Measurements from ENCODE around the gene CPEB4.
A peak's percentile ranks its signal among the peaks of the same experiment; 100 is the strongest.

The CPEB4 gene

DNA sequence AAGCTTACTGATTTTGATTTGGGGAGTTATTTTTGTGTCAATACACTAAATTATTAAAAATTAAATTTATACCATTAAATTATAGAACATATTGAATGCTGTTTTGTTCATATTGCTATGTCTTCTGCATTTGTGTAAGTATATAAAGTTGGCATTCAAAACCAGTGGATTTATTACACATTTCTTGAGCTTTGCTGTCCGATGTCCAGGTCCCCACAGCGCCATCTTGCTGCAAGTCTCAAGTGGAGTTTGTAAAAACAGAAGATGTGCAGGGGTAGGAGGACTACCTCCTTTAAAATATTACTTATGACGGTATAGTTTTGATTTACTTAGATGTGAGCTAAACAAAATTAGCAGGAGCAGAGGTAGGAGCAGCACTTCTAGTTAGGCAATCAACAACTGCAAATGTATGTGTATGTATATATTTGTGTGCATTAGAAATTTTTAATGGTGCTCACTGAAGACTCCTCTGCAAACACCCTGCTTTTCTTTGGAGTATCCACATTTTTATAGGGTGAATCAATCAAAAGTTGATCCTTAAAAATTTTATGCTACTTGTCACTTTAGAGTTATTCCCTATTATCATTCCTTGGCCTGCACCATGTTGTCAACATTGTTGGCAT is 37.4 kb downstream of the CPEB4 start:
- no peak overlapping the region for H3K27ac ChIP-seq (ENCODE audit: low read length, poor library complexity, severe bottlenecking)
- H2AFZ ChIP-seq (ENCODE audit: low read depth, low read length) = no peak overlapping the region
- H3K27me3 ChIP-seq (ENCODE audit: control insufficient read depth in 1 of 2, insufficient read depth in 1 of 2, low read length in 2 of 2) = no peaks in the 10 kb centered on the region
- H2BK15ac ChIP-seq (ENCODE audit: low read depth, poor library complexity, severe bottlenecking) = no peak overlapping the region
- no peak overlapping the region for H2BK12ac ChIP-seq (ENCODE audit: low read length in 2 of 2)
- peak; percentile 34 for DNase-seq
- H3K4me2 ChIP-seq (ENCODE audit: low read length, poor library complexity, severe bottlenecking) = no peak overlapping the region
- no peak overlapping the region for H3K4ac ChIP-seq (ENCODE audit: low read depth in 1 of 2, low read length in 2 of 2)
- H3K36me3 ChIP-seq (ENCODE audit: control insufficient read depth in 1 of 2, insufficient read depth in 2 of 2, low read depth in 1 of 2, low read length in 2 of 2) = peaks cover 7 to 21% of the 10 kb centered on the region in 2 experiments
- H4K91ac ChIP-seq (ENCODE audit: low read length) = no peak overlapping the region
- H3K23ac ChIP-seq (ENCODE audit: low read length in 2 of 2) = no peak overlapping the region
- no peaks in the 10 kb centered on the region for H3K9me3 ChIP-seq (ENCODE audit: control insufficient read depth, low read length)
- no peak overlapping the region for H2AK5ac ChIP-seq (ENCODE audit: low read length, severe bottlenecking)
- no peak overlapping the region for H3K9ac ChIP-seq (ENCODE audit: low read length)
- WGBS = 64% methylated on average over 3 of the region's 3 CpGs
- no peak overlapping the region for H3K4me3 ChIP-seq (ENCODE audit: insufficient read depth in 1 of 2, low read depth in 1 of 2, low read length in 2 of 2)
- H2BK120ac ChIP-seq (ENCODE audit: low read depth, low read length) = no peak overlapping the region
- H2BK5ac ChIP-seq (ENCODE audit: low read depth, low read length, poor library complexity, severe bottlenecking) = no peak overlapping the region
- H3K14ac ChIP-seq (ENCODE audit: low read length in 2 of 2) = no peak overlapping the region
- H4K8ac ChIP-seq (ENCODE audit: low read length) = no peak overlapping the region
- H3K79me1 ChIP-seq (replicated peaks; ENCODE audit: low read length, poor library complexity, severe bottlenecking) = peaks cover 24% of the 10 kb centered on the region
- H3K18ac ChIP-seq (ENCODE audit: low read depth in 1 of 2, low read length in 2 of 2) = no peak overlapping the region
- H3K4me1 ChIP-seq (ENCODE audit: control insufficient read depth, insufficient read depth, low read depth, low read length) = peaks cover 6% of the 10 kb centered on the region

DNA sequence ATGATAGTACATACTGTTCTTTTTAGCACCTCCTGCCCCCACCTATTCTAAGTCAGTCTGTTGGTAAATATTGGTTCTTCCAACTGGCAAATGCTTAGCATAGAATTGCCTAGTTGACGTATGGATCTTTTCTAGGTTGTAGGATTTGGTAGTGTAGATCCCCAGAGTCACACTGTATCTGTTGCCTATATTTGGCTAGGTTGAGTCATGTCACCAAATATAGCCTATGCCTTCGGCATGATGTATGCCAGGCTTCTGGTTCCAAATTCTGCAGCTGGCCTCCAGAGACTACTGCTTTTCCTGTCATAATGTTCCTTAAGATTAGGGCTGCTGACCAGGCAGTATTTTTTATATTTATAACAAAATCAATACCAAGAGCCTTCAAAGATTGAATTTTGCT is 38.2 kb downstream of the CPEB4 start:
- Histone ChIP-seq H4K8ac (ENCODE audit: low read length) (no peak overlapping the region), H3K27me3 (ENCODE audit: control insufficient read depth in 1 of 2, insufficient read depth in 1 of 2, low read length in 2 of 2) (no peaks in the 10 kb centered on the region), H3K79me1 (replicated peaks; ENCODE audit: low read length, poor library complexity, severe bottlenecking) (peaks cover 26% of the 10 kb centered on the region), H3K14ac (ENCODE audit: low read length in 2 of 2) (no peak overlapping the region), H4K91ac (ENCODE audit: low read length) (no peak overlapping the region), H2BK120ac (ENCODE audit: low read depth, low read length) (no peak overlapping the region), H3K23ac (ENCODE audit: low read length in 2 of 2) (no peak overlapping the region), H2BK5ac (ENCODE audit: low read depth, low read length, poor library complexity, severe bottlenecking) (no peak overlapping the region), H2BK15ac (ENCODE audit: low read depth, poor library complexity, severe bottlenecking) (no peak overlapping the region), H3K9me3 (ENCODE audit: control insufficient read depth, low read length) (no peaks in the 10 kb centered on the region), H3K4me3 (ENCODE audit: insufficient read depth in 1 of 2, low read depth in 1 of 2, low read length in 2 of 2) (no peak overlapping the region), H3K27ac (ENCODE audit: low read length, poor library complexity, severe bottlenecking) (no peak overlapping the region), H2AFZ (ENCODE audit: low read depth, low read length) (no peak overlapping the region), H3K4me2 (ENCODE audit: low read length, poor library complexity, severe bottlenecking) (no peak overlapping the region), H3K4me1 (ENCODE audit: control insufficient read depth, insufficient read depth, low read depth, low read length) (peaks cover 5% of the 10 kb centered on the region), H3K18ac (ENCODE audit: low read depth in 1 of 2, low read length in 2 of 2) (no peak overlapping the region), H3K4ac (ENCODE audit: low read depth in 1 of 2, low read length in 2 of 2) (no peak overlapping the region), H3K36me3 (ENCODE audit: control insufficient read depth in 1 of 2, insufficient read depth in 2 of 2, low read depth in 1 of 2, low read length in 2 of 2) (peaks cover 7 to 24% of the 10 kb centered on the region in 2 experiments), H3K9ac (ENCODE audit: low read length) (no peak overlapping the region), H2BK12ac (ENCODE audit: low read length in 2 of 2) (no peak overlapping the region), H2AK5ac (ENCODE audit: low read length, severe bottlenecking) (no peak overlapping the region)
- 39% methylated on average over 2 of the region's 2 CpGs for WGBS
- DNase-seq = peak; percentile 61

DNA sequence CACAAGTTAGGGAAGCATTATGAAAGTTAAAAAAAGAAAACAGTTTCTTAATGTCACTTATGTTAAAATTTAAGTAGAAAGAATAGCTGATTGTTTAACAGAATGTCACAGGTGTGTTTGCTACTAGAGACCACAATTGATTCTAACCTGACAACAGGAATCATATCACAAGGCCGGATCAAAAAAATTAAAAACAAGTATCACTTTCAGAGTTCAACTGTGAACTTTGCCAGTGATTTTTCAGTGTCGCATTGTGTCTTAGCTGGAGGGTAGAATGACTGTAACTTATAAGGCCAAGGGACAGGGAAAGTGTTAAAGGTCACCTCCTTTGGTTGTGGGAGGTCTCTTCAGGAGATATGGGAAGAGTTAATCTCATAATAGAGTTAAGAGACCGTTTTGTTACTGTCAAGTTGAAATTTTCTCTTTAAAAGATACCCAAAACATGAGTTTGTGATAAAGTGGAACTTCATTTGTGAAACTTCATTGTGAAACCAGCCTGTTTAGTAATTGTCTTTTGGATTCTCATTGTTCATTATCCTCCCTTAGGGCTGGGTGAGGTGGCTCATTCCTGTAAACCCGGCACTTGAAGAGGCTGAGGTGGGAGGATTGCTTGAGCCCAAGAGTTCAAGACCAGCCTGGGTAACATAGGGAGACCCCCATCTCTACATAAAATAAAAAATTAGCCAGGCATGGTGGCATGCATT is 40.9 kb downstream of the CPEB4 start:
- Histone ChIP-seq H3K79me1 (replicated peaks; ENCODE audit: low read length, poor library complexity, severe bottlenecking) (peaks cover 20% of the 10 kb centered on the region), H3K4me2 (ENCODE audit: low read length, poor library complexity, severe bottlenecking) (no peak overlapping the region), H3K9me3 (ENCODE audit: control insufficient read depth, low read length) (no peaks in the 10 kb centered on the region), H2BK5ac (ENCODE audit: low read depth, low read length, poor library complexity, severe bottlenecking) (no peak overlapping the region), H3K4me3 (ENCODE audit: insufficient read depth in 1 of 2, low read depth in 1 of 2, low read length in 2 of 2) (no peak overlapping the region), H3K27me3 (ENCODE audit: control insufficient read depth in 1 of 2, insufficient read depth in 1 of 2, low read length in 2 of 2) (no peaks in the 10 kb centered on the region), H2BK15ac (ENCODE audit: low read depth, poor library complexity, severe bottlenecking) (no peak overlapping the region), H3K9ac (ENCODE audit: low read length) (no peak overlapping the region), H2AK5ac (ENCODE audit: low read length, severe bottlenecking) (no peak overlapping the region), H3K36me3 (ENCODE audit: control insufficient read depth in 1 of 2, insufficient read depth in 2 of 2, low read depth in 1 of 2, low read length in 2 of 2) (peaks cover 6 to 35% of the 10 kb centered on the region in 2 experiments), H2BK12ac (ENCODE audit: low read length in 2 of 2) (no peak overlapping the region), H3K4ac (ENCODE audit: low read depth in 1 of 2, low read length in 2 of 2) (no peak overlapping the region), H3K18ac (ENCODE audit: low read depth in 1 of 2, low read length in 2 of 2) (peak overlapping the region in 1 of 2 experiments; percentile 28), H3K27ac (ENCODE audit: low read length, poor library complexity, severe bottlenecking) (no peak overlapping the region), H3K4me1 (ENCODE audit: control insufficient read depth, insufficient read depth, low read depth, low read length) (peaks cover 3% of the 10 kb centered on the region), H4K8ac (ENCODE audit: low read length) (no peak overlapping the region), H2AFZ (ENCODE audit: low read depth, low read length) (no peak overlapping the region), H4K91ac (ENCODE audit: low read length) (peak overlapping the region; percentile 61), H3K23ac (ENCODE audit: low read length in 2 of 2) (no peak overlapping the region), H2BK120ac (ENCODE audit: low read depth, low read length) (no peak overlapping the region), H3K14ac (ENCODE audit: low read length in 2 of 2) (no peak overlapping the region)
- WGBS = 90% methylated on average over 2 of the region's 4 CpGs
- DNase-seq = no peak

DNA sequence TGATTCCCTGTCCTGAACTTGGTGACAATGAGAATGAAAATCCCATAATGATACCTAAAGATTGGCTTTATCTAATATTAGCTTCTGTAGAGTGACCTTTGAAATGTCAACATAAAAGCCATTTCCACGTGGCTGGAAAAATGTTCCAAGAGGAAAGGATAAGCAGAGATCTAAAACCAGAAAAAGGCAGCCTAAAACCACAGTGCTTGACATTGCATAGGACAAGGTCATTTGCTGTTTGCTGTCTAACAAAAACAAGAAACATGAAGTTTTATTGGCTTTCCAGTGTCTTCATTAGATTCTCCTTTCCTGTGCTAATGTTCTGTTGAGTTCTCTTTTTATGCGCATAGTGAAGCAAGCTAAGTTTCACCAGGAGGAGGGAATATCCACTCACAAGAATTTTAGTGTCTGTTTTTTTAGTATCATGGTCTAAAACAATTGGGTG is 44.6 kb downstream of the CPEB4 start:
- no peak overlapping the region for H2BK12ac ChIP-seq (ENCODE audit: low read length in 2 of 2)
- H3K4ac ChIP-seq (ENCODE audit: low read depth in 1 of 2, low read length in 2 of 2) = no peak overlapping the region
- DNase-seq = peak; percentile 37
- H3K18ac ChIP-seq (ENCODE audit: low read depth in 1 of 2, low read length in 2 of 2) = no peak overlapping the region
- no peak overlapping the region for H2BK120ac ChIP-seq (ENCODE audit: low read depth, low read length)
- H3K9ac ChIP-seq (ENCODE audit: low read length) = no peak overlapping the region
- peaks cover 16% of the 10 kb centered on the region for H3K79me1 ChIP-seq (replicated peaks; ENCODE audit: low read length, poor library complexity, severe bottlenecking)
- H3K14ac ChIP-seq (ENCODE audit: low read length in 2 of 2) = no peak overlapping the region
- no peak overlapping the region for H3K4me2 ChIP-seq (ENCODE audit: low read length, poor library complexity, severe bottlenecking)
- no peak overlapping the region for H2BK5ac ChIP-seq (ENCODE audit: low read depth, low read length, poor library complexity, severe bottlenecking)
- no peak overlapping the region for H4K91ac ChIP-seq (ENCODE audit: low read length)
- no peak overlapping the region for H3K4me3 ChIP-seq (ENCODE audit: insufficient read depth in 1 of 2, low read depth in 1 of 2, low read length in 2 of 2)
- no peak overlapping the region for H2AFZ ChIP-seq (ENCODE audit: low read depth, low read length)
- H3K36me3 ChIP-seq (ENCODE audit: control insufficient read depth in 1 of 2, insufficient read depth in 2 of 2, low read depth in 1 of 2, low read length in 2 of 2) = peaks cover 3 to 40% of the 10 kb centered on the region in 2 experiments
- no peaks in the 10 kb centered on the region for H3K27me3 ChIP-seq (ENCODE audit: control insufficient read depth in 1 of 2, insufficient read depth in 1 of 2, low read length in 2 of 2)
- no peak overlapping the region for H4K8ac ChIP-seq (ENCODE audit: low read length)
- no peak overlapping the region for H3K23ac ChIP-seq (ENCODE audit: low read length in 2 of 2)
- H3K4me1 ChIP-seq (ENCODE audit: control insufficient read depth, insufficient read depth, low read depth, low read length) = no peaks in the 10 kb centered on the region
- H2AK5ac ChIP-seq (ENCODE audit: low read length, severe bottlenecking) = no peak overlapping the region
- WGBS = 44% methylated on average over 2 of the region's 2 CpGs
- no peak overlapping the region for H2BK15ac ChIP-seq (ENCODE audit: low read depth, poor library complexity, severe bottlenecking)
- no peak overlapping the region for H3K27ac ChIP-seq (ENCODE audit: low read length, poor library complexity, severe bottlenecking)
- no peaks in the 10 kb centered on the region for H3K9me3 ChIP-seq (ENCODE audit: control insufficient read depth, low read length)
